Left lung (tissue), 10 donors: ENCODE measurements around the gene LGALS1. TPM values are rescaled to one million over a fixed set of nuclear protein-coding genes. Genes with fewer than 3 reads are reported as not detected.

Experiments
- ATAC-seq: fragments of 200-7000 bp; cut with Tn5 transposase; one replicate; pipeline ENCODE4 v1.9.1; 2020; ENCODE audit warnings: moderate library complexity
- DNase-seq, 4 donors: peaks; one replicate each; pipeline ENCODE4 v3.0.0-alpha.2; 2013 to 2020
- H3K27ac ChIP-seq, 2 donors: fragments of 200-600 bp; sonication (generic) in 1 of 2; one replicate each; pipeline versions ENCODE4 v1.5.0 to v1.8.0; 2020 to 2021
- H3K27me3 ChIP-seq, 2 donors: fragments of 200-600 bp; sonication (generic) in 1 of 2; one replicate each; pipeline versions ENCODE4 v1.5.0 to v1.8.0; 2020 to 2021
- H3K36me3 ChIP-seq, 2 donors: fragments of 200-600 bp; sonication (generic) in 1 of 2; one replicate each; pipeline versions ENCODE4 v1.5.0 to v1.8.0; 2020 to 2021
- H3K4me1 ChIP-seq, 2 donors: fragments of 200-600 bp; one replicate each; pipeline ENCODE4 v1.8.0; 2021
- H3K4me3 ChIP-seq, 2 donors: fragments of 200-600 bp; sonication (generic) in 1 of 2; one replicate each; pipeline versions ENCODE4 v1.5.0 to v1.8.0; 2020 to 2021; ENCODE audit warnings: mild to moderate bottlenecking in 1 of 2
- H3K9me3 ChIP-seq, 2 donors: fragments of 200-600 bp; sonication (generic) in 1 of 2; one replicate each; pipeline versions ENCODE4 v1.5.0 to v1.8.0; 2020 to 2021
- intact Hi-C, 2 donors: fragments of 100-400 bp; cut with DNase I; formaldehyde crosslinking; loops; one replicate each; pipeline versions ENCODE4 v1.11.2 to v1.14.2; 2022
- polyA plus RNA-seq, 6 donors: library from polyadenylated mRNA; unstranded; fragments of 120-200 nt; gene quantifications; one replicate each; pipeline ENCODE4 v1.2.1, GENCODE V29; 2013; ENCODE audit not compliant: insufficient read length in 6 of 6
- total RNA-seq, 2 donors: library from RNA; stranded (reverse); fragmentation: NEBNext Ultra II Directional; extraction: Animal tissue kit (Norgen Biotek cat#: 25700); gene quantifications; one replicate each; pipeline ENCODE4 v1.2.1, GENCODE V29; 2021
- TF ChIP-seq, protein P1 (sequence below), 2 donors: fragments of 200-600 bp; sonication (generic) in 1 of 2; IDR thresholded peaks; one replicate each; pipeline versions ENCODE4 v1.5.0 to v1.8.0; 2021; ENCODE audit warnings: antibody characterized with exemption in 2 of 2
- donor health status: DM: no; HTN: yes; CAD: no.
- donor health status: DM: no; HTN: no; CAD: no.

The LGALS1 gene
- total and polyA plus RNA-seq, 8 donors: 575 to 923 (median 750) TPM

GRCh38 chr22:37633625-37634416 lies 41.6 kb upstream of the LGALS1 start:
- peaks cover 23 to 68% of the 10 kb centered on the region in 2 donors for H3K4me1 ChIP-seq
- H3K9me3 ChIP-seq: no peaks in the 10 kb centered on the region
- peak overlapping the region; percentile 83 to 95 for H3K27ac ChIP-seq
- intact Hi-C loops: no loop called here
- no peaks in the 10 kb centered on the region for H3K27me3 ChIP-seq
- peak; percentile 89 to 97 (median 96) for DNase-seq
- H3K36me3 ChIP-seq: peaks cover 0 to 42% of the 10 kb centered on the region in 2 donors
- peak; percentile 79 for ATAC-seq
- peak overlapping the region in 1 of 2 donors; percentile 11 for H3K4me3 ChIP-seq
- TF ChIP-seq, protein P1, sequence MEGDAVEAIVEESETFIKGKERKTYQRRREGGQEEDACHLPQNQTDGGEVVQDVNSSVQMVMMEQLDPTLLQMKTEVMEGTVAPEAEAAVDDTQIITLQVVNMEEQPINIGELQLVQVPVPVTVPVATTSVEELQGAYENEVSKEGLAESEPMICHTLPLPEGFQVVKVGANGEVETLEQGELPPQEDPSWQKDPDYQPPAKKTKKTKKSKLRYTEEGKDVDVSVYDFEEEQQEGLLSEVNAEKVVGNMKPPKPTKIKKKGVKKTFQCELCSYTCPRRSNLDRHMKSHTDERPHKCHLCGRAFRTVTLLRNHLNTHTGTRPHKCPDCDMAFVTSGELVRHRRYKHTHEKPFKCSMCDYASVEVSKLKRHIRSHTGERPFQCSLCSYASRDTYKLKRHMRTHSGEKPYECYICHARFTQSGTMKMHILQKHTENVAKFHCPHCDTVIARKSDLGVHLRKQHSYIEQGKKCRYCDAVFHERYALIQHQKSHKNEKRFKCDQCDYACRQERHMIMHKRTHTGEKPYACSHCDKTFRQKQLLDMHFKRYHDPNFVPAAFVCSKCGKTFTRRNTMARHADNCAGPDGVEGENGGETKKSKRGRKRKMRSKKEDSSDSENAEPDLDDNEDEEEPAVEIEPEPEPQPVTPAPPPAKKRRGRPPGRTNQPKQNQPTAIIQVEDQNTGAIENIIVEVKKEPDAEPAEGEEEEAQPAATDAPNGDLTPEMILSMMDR (IDR thresholded peaks at IDR 0.05): peak in 1 of 2 donors; percentile 11

DNA sequence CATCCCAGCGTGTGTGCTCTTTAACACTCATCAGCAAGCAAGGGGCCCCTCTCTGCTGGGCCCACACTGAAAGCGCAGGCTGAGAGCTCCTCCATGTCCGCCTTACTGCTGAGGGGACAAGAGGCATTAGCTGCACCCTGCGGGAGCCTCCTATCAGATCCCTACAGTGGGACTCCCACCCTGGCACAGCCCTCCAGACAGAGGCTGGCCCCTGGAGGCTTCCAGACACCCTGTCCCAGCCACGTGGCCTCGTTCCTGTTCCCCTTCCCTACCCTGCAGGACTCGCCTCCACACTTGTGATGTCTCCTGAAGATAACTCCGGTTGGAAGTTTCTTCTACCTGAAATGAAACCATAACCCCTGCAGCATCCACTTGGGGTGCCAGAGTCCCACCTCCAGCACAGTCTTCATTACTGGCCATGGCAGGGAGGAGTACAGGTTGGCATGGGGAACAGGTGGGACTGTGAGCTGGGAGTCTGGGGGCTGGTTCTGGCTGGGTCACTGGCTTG lies 41.0 kb upstream of the LGALS1 start:
- Histone ChIP-seq H3K27me3 (no peaks in the 10 kb centered on the region), H3K4me3 (peak overlapping the region in 1 of 2 donors; percentile 11), H3K27ac (peak overlapping the region; percentile 83 to 95), H3K9me3 (no peaks in the 10 kb centered on the region), H3K4me1 (peaks cover 27 to 73% of the 10 kb centered on the region in 2 donors), H3K36me3 (peaks cover 0 to 35% of the 10 kb centered on the region in 2 donors)
- TF ChIP-seq, protein P1 (IDR thresholded peaks at IDR 0.05): no peak
- intact Hi-C loops: no loop called here
- no peak for DNase-seq
- peak; percentile 2 for ATAC-seq

GRCh38 chr22:37635157-37635556 lies 40.3 kb upstream of the LGALS1 start:
- H3K36me3 ChIP-seq: peaks cover 0 to 28% of the 10 kb centered on the region in 2 donors
- no peak overlapping the region for H3K4me3 ChIP-seq
- H3K27ac ChIP-seq: peak overlapping the region in 1 of 2 donors; percentile 95
- H3K4me1 ChIP-seq: peaks cover 27 to 77% of the 10 kb centered on the region in 2 donors
- DNase-seq: no peak
- TF ChIP-seq, protein P1 (IDR thresholded peaks at IDR 0.05): no peak
- no peak for ATAC-seq
- no peaks in the 10 kb centered on the region for H3K9me3 ChIP-seq
- H3K27me3 ChIP-seq: no peaks in the 10 kb centered on the region
- intact Hi-C loops: no loop called here

GRCh38 chr22:37636186-37636948 lies 39.1 kb upstream of the LGALS1 start:
- no peak for DNase-seq
- peak overlapping the region in 1 of 2 donors; percentile 95 for H3K27ac ChIP-seq
- ATAC-seq: no peak
- H3K4me3 ChIP-seq: no peak overlapping the region
- H3K4me1 ChIP-seq: peaks cover 27 to 89% of the 10 kb centered on the region in 2 donors
- peaks cover 0 to 17% of the 10 kb centered on the region in 2 donors for H3K36me3 ChIP-seq
- intact Hi-C loops: no loop called here
- H3K27me3 ChIP-seq: no peaks in the 10 kb centered on the region
- TF ChIP-seq, protein P1 (IDR thresholded peaks at IDR 0.05): peak in 1 of 2 donors; percentile 36
- no peaks in the 10 kb centered on the region for H3K9me3 ChIP-seq

DNA sequence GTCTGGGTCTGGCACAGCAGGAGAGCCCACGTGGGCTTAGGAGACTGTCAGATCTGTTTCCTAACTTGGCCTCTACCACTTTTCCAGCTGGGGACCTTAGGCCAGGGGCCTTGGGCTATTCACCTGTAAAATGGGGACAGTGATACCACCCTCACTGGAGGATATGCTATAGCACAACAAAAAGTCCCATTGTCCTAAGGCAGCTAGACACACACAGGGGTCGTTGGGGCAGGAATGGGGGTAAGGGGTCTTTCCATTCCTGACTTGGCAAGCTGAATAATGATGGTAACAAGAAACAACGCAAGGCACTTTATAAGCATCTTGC lies 38.5 kb upstream of the LGALS1 start:
- H3K4me3 ChIP-seq: no peak overlapping the region
- peaks cover 0 to 17% of the 10 kb centered on the region in 2 donors for H3K36me3 ChIP-seq
- peaks cover 27 to 94% of the 10 kb centered on the region in 2 donors for H3K4me1 ChIP-seq
- DNase-seq (no peak), ATAC-seq (no peak)
- TF ChIP-seq, protein P1 (IDR thresholded peaks at IDR 0.05): no peak
- no peaks in the 10 kb centered on the region for H3K27me3 ChIP-seq
- intact Hi-C loops: no loop called here
- peak overlapping the region in 1 of 2 donors; percentile 95 for H3K27ac ChIP-seq
- no peaks in the 10 kb centered on the region for H3K9me3 ChIP-seq
